ENCODE measurements around the gene CTRB1. TPM values are rescaled to one million over a fixed set of nuclear protein-coding genes. Genes with fewer than 3 reads are reported as not detected.
"Not testable (repeated sequence)": the region's sequence is repeated elsewhere in the genome, so short reads cannot be mapped to it uniquely, and the experiment has no call there.

The CTRB1 gene
- total RNA-seq, 2 donors from 2014 or later, result 4.0 TPM; not detected in 1

DNA sequence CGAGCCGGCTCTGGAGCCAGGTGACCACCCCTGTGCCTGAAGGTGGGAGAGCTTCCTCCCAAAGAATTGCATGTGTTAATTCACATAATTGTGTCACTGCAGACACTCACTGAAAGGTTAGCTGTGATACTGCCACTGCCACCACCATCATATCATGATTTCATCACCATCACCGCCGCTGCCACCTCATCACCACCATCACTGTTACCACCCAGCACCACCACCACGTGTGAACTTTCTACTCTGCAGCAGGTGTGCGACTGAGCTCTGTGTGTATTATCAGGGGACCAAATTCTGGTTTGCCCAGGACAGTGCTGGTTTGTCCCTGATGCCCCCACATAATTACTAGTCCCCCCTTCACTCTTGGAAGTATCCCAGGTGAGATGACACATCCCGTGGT lies 17.4 kb downstream of the CTRB1 start:
- intact Hi-C loops (cut with DNase I), result loop anchor here in 1 of 2 donors (5.0 kb wide), 1 partner anchor 151 kb away; no protein-coding TSS in a partner anchor
- DNase-seq (ENCODE audit: low spot score), result no peak

DNA sequence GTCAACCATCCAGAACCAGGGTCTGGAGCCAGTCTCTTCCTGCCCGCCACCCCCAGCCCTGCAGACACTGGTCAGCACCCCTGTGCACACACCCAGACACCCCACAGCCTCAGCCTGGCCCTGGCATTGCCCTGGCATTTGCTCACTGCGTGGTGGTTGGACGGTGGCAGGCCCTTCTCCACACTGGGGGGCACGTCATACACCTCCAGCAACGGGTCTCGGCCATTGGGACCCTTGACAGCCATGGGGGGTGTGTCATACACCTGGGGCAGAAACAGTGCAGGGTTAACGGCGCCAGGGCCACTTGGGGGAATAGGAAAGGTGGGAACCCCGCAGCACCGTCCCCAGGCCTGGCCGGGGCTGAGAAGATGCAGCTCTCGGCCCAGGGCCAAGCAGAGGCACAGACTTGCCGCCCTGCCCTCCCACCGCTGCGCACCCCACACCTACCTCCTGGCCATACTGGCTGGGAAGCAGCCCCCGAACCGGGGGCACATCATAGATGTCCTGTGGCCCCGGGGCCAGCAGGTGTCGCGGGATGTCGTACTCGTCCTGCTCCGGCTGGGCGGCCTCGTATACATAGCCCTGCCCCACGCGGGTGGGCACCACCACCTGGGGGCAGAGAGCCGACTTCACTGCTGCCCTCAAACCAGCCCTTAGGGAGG lies 18.1 kb downstream of the CTRB1 start:
- intact Hi-C loops (cut with DNase I), result loop anchor here in 1 of 2 donors (5.0 kb wide), 1 partner anchor 150 kb away; no protein-coding TSS in a partner anchor
- no peak for DNase-seq (ENCODE audit: low spot score)

DNA sequence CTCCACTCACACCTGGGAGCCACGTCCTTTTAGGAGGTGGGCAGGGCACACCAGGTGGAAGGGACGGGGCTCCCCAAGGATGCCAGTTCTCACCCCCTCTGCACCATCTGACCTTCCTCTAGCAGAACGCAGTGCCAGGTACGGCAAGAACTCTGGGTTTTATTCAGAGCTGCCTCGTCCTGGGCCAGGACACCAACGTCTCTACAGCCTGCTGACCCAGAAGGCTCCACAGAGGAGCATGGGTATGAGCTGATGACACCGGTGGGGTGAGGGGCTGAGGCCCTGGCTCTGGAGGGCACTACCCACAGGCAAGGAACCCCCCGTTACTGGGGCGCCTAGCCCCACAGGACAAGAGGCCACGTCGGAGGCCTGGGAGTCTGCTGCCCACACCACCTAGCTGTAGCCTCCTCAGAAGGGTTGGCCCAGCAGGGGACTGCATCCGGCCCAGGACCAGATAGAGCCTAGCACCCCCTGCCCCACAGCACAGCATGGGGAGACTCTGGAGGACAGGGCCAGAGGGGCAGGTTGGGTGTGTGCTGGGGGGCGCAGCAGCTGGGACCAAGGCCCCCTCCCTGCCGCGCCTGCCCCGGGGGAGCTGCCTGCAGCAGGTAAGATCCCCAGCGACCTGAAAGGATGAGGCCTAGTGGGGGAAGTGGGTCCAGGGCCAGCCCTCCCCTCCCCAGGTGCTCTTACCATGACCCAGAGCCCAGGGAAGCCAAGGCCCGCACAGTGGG lies 18.8 kb downstream of the CTRB1 start:
- no peak for DNase-seq (ENCODE audit: low spot score)
- intact Hi-C loops (cut with DNase I), result loop anchor here in 1 of 2 donors (5.0 kb wide), 1 partner anchor 150 kb away; no protein-coding TSS in a partner anchor

DNA sequence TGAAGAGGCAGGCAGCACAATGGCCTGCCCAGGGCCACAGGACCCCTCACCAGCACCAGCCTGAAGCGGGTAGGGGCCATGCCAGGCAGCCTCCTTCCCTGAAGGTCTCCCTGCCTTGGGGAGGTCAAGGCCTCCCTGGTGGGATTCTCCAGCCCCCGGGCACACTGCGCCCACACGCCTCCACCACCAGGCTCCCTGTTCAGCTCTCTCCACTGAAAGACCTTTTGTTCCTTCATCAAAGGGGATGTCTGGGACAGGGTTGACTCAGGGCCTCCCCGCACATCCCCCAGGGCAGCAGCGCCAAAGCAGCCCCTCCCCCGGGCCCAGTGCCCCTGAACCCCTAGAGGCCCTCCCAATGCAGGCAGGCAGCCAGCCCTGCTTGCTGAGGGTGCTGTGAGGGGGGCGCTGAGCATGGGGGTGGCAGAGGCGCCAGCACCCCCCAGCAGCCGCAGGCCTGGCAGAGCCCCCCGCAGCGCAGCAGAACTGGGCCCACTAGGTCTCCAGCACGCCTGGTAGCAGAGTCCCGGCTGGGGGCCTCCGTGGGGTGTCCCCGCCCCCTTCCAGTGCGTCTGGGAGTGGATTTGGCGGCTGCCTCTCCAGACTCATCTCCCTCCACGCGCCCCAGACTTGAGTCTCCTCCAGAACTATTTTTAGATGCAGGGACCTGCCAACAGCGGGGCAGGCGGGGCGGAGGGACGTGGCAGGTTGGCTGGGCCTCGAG lies 19.5 kb downstream of the CTRB1 start:
- peak; percentile 91 for DNase-seq (ENCODE audit: low spot score)
- intact Hi-C loops (cut with DNase I), result loop anchor here in 1 of 2 donors (5.0 kb wide), 1 partner anchor 149 kb away; no protein-coding TSS in a partner anchor

DNA sequence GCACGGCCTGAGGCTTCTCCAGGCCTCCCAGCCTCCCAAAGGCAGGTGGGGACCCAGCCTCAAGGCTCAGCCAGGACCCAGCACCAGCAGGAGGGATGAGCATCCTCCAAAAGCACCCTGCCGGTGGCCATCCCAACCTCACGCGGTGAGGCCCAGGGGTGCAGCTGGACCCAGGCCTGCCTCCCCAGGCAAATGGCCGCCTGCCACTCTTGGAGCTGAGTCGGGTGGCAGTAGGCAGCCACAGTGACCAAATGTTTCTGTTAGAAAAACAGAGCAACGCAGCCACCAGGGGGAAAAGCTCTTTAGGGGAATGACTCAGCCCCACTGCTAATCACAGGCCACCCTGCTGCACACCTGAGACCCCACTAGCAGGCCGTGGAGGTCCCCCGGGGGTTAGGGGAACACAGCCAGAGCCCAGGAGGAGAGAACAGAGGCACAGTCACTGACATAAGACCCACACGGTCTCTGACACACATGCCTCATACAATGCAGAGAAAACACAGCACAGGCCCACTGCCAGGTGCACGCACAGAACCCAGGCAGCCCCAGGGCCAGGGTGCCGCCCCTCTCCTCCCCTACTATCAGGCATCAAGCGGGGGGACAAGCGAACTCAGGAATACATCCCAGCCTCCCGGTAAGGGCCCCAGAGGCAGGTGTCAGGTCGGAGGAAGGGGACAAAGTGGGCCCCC lies 20.2 kb downstream of the CTRB1 start:
- DNase-seq (ENCODE audit: low spot score), result no peak
- intact Hi-C loops (cut with DNase I), result loop anchor here in 1 of 2 donors (5.0 kb wide), 1 partner anchor 148 kb away; no protein-coding TSS in a partner anchor

DNA sequence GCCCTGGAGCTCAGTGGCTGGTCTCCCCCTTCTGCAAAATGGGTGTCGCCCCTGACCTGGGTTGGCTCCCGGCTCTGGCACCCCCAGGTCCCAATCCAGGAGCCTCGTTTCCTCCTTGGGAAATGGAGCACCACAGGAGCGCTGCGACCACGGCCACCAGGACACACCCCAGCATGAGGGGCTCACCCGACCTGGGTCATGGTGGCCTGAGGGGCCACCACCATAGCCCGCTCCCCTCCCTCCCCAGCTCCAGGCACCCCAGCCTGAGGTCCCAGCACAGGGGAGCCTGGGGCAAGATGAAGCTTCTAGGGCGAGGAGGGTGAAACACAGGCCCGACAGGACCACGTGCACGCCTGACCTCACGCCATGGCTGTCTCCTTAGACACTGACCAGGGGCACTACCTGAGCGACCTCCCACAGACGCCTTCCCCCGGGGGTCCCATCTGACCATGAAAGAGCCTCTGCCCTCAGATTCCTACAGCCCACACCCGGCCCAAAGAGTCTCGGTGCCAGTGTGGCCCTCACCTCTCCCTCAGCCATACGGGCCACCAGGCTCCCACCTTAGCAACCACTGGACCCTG lies 20.8 kb downstream of the CTRB1 start:
- DNase-seq (ENCODE audit: low spot score), result no peak
- intact Hi-C loops (cut with DNase I), result loop anchor here in 1 of 2 donors (5.0 kb wide), 1 partner anchor 148 kb away; no protein-coding TSS in a partner anchor

DNA sequence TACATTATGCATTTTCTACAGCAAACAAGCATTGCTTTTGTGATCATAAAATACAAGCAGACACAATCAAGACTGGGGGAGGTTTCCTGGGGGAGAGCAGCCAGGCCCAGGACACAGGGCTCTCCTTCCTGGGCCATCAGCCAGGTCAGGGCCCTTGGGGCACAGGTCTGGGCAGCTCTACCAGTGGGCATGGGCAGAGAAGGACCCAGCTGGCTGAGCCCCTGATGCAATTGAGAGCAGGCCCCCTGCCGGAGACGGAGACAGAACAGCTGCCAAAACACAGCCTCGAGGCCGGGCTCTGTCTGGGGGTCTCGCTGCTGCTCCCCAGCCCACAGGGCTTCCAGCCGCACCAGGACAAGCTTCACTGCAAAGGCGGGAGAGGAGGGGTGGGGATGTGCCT lies 21.8 kb downstream of the CTRB1 start:
- intact Hi-C loops (cut with DNase I); DNase-seq (ENCODE audit: low spot score): not testable (repeated sequence)

DNA sequence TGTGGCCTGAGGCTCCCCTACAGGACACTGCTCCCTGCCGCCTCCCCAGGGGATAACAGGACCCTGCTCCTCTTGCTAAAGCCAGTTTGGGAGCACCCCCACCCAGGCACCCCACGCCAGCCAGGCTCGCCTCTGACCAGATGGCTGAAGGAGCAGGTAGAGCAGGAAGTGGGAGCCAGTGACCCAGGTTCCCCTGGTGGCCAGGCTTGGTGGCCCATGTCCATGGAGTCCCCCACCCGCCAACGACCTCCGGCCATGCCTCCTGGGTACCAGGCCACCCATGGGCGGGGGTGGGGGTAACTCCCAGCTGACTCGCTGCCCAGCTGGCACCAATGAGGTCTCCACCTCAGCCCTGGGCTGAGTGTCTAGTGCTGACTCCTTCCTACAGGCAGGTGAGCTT lies 22.6 kb downstream of the CTRB1 start:
- intact Hi-C loops (cut with DNase I), result no loop called here

DNA sequence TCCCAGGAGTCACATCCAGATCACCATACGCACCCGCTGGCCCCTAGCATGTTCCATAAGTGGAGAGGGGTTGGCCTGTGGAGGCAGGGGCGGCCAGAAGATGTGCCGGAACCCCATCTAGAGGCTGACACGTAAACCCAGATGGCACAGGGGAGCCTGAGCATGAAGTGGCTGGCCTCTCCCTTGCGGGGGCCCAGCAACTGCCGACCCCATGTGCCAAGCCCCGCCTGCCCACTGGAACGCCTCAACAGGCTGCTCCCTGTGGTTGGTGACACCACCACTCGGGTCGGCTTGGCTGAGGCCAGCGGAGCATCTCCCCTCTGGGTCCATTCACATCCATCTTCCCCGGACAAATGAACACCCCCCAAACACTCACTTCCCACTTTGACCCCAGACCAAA lies 23.2 kb downstream of the CTRB1 start:
- no peak for DNase-seq (ENCODE audit: low spot score)
- intact Hi-C loops (cut with DNase I), result no loop called here

More for the DNA sequence above, 22.6 kb downstream of the CTRB1 start:
- no peak for DNase-seq (ENCODE audit: low spot score)

DNA sequence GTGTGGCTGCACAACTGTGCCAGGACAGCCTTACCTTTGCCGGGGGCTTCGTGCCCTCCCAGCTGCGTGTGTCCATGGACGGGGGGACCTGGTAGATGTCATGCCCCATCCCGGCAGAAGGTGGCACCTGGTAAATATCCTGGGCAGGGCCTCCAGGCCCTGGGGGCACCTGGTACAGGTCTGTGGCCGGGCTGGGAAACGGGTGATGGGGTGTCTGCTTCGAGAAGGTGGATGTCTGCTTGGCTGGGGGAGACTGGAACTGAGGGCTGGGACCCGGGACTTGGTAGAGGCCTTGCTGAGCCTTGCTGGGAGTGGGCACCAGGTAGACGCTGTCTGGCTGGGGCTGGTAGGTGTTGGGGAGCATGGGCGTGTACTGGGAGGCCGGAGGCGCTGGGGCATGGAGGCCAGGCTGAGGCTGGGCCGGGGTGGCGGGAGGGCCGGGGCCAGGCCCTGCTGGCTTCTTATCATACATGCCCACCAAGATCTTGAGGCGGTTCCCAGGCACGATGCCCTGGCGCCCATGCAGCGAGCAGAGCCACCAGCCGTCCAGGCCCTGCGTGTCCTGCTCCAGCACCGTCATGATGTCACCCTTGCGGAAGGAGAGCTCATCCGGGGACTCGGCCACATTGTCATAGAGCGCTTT lies 23.8 kb downstream of the CTRB1 start:
- DNase-seq (ENCODE audit: low spot score); intact Hi-C loops (cut with DNase I): not testable (repeated sequence)

DNA sequence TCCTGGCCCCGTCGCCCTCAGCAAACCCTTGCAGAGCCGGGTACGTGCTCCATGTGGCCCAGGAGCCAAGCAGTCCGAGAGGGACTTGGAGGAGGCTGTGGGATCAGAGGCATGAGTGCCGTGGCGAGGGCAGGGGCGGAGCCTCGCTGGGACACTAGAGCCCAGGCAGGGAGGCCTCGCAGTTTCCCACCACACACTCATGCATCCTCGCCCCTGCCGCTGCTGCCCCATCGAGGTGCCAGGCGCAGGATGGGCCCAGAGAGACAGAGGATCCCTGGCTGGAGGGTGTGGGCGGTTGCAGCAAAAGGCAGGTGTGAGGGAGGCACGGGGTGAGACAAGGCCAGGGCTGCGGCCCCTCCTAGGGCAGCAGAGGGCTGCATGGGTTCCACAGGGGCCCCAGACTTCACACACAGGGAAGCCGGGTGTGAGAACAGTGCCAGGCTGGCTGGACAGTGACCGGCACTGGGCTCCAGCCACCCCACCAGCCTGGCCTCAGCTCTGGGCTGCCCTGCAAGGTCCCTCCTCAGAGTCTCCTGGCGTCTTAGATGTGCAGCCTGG lies 25.0 kb downstream of the CTRB1 start:
- intact Hi-C loops (cut with DNase I), result no loop called here

DNA sequence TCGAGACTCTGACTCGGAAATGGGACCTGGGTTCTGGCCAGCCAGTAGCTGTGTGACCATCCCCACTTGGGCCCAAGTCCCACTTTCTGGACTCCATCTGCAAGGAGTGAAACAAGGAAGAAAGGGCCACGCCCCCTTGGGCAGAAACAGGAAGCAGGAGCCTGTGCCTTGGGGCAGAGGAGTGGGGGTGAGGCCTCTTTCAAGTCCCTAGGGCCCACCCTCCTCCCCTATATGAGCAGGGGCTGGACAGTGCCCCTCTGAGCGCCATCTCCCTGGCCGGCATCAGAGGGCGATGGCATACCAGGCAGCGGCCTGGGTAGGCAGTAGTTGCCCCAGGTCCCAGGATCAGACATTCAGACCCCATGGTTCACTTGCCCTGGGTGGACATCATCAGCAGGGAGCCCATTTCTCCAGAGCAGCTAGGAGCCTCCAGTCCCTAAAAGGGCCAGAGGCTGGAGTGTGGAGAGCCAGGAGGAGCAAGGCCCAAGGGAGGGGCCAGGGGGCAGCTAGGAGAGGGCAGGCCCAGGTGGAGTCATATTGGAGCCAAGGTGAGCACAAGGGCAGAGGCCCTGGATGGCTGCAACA lies 25.5 kb downstream of the CTRB1 start:
- intact Hi-C loops (cut with DNase I), result no loop called here
- DNase-seq (ENCODE audit: low spot score), result no peak

More for the DNA sequence above, 25.0 kb downstream of the CTRB1 start:
- no peak for DNase-seq (ENCODE audit: low spot score)

DNA sequence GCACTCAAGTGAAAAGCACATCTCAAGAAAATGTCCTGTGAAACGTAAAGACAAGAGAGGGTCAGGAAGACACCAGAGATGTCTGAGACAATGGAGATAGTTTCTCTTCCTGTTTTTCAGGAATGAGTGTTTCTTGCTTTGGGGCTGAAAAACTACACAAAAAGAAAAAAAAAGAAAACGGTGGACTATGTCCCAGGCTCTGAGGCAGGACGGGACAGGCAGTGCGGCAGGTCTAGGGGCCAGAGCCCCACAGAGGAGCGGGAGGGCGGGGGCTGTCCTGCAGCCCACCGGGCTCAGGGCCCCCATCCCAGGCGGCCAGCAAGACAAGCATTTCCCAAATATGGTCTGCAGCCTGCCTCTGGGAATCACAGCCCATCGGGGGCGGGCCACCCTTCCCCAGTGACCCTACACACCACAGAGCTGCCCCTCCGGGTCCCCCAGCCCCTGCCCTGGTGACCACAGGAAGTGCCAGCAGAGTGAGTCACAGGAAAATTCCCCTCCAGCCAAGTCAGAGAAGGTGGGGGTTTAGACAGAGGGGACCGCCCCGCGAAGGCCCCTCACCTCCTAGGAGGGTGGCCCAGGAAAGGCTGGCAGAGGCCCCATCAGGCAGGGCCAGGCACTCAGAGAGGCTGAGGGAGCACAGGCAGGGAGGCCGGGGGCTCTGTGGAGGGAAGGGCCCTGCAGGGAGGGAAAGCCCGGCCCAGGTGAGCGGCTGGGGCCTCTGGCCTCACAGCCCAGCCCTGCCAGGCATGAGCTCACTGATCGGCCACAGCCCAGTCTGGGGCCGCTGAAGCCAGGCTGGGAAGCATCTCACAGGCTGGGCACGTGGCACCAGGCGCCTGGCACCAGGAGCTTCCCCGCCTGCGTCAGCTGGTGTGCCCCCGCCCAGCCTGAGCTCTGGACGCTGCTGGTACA lies 26.3 kb downstream of the CTRB1 start:
- DNase-seq (ENCODE audit: low spot score), result peak; percentile 93
- intact Hi-C loops (cut with DNase I), result no loop called here

DNA sequence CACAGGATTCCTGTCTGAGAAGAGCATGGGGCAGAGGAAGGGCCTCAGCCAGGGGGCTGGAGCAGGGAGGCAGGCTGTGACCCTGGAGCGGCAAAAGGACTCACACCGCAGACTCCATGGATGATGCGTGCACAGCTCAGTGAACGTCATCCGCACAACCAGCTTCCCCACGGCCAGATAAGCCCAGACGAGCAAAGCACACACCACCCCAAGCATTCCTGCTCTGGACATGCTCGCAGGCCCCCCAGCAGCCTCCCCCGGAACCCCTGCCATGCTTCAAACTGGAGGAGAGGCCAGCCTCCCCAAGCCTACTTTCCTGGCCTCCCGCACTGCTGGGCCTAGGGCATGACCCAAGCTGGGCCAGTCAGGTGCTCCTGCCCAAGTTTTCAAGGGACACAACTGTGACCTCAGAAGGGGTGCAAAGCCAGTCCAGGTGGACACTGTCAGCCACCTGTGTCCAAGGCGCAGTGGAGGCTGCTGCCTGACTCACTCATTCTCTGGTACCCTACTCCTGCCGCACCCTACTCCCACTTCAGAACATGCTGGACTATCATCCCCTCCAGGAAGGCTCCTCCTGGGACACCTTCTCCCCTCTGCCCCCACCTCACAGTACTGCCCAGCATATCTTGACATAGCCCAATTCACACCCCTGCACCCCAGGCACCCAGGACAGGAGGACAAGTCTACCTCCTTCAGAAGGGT lies 27.9 kb downstream of the CTRB1 start:
- DNase-seq (ENCODE audit: low spot score), result no peak
- intact Hi-C loops (cut with DNase I), result no loop called here

DNA sequence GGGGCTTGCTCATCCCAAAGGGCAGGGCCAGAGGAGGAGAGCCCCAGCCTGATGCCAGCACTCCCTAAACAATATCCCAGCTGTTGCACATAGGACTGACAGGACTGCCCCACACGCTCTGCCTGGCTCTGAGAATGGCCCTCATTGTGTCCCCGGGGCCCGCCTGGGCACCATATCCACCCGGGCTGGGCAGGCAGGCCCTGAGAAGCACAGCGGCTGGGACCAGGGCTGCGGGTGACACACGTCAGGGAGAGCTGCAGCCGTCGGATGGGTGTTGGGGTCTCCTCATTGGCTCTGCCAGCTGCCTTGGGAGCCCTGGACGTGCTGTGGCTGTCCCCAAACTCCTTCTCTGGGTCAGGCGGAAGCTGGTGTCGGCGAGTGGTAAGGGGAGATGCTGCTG lies 28.5 kb downstream of the CTRB1 start:
- intact Hi-C loops (cut with DNase I), result no loop called here
- DNase-seq (ENCODE audit: low spot score), result no peak

DNA sequence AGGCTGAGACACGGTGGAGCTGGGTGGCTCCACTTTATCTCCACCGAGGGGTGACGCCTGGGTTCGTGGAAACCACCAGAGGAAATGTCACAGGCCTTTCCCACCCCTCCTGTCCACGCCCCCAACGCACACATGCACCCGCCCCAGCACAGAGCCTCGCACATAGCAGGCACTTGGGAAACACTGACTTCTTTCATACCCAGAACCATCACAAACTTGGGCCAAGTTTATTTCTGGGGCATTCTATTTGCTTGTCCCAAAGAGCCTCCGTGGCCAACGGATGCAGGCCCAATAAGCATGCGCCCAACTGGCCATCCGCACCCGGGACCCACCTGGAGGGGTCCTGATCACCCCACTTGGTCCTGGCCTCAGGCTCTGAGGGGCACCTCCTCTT lies 29.4 kb downstream of the CTRB1 start:
- intact Hi-C loops (cut with DNase I), result no loop called here
- no peak for DNase-seq (ENCODE audit: low spot score)

Measured in posterior vena cava (tissue), 2 donors.